ENCODE results near the gene PDE11A. TPM values are rescaled to one million over a fixed set of nuclear protein-coding genes. Genes with fewer than 3 reads are reported as not detected.

PDE11A gene
- total and polyA plus RNA-seq, 2 of the 13 experiments (the other 11 are each of a cell fraction or from before 2014, with no cell fraction given) = 1.2 to 1.7 TPM

DNA sequence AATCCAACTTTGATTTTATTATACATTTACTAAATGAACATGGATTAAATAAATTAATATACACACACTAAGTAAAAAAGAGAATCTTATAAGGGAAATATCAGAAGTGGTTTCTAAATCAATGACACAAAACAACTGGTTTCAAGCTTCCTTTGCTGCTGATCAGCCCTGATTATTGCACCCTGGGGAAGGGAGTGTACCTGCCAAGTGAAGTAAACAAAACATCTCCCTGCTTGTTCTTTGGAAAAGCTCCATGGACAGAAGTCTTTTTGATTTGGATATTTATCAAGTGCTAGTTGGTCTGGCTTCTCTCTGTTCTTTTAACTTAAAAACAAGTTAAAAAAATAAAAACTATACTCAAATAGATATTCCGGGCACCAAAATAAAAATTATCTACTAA lies 190.1 kb downstream of the PDE11A start:
- 90% methylated on average over 1 of the region's 1 CpG for WGBS (ENCODE audit: low lambda C conversion rate)
- Histone ChIP-seq H3K9ac (ENCODE audit: insufficient read depth, low read depth, low read length) (no peak overlapping the region), H3K27me3 (ENCODE audit: control insufficient read depth in 1 of 2, insufficient read depth in 2 of 2, low read length in 2 of 2) (no peaks in the 10 kb centered on the region), H3K79me2 (ENCODE audit: insufficient read depth, low read length) (no peaks in the 10 kb centered on the region), H3K27ac (ENCODE audit: extremely low read length, insufficient read depth, low read length) (no peak overlapping the region), H3K36me3 (replicated peaks in 1 of 2; ENCODE audit: control insufficient read depth in 1 of 2, insufficient read depth in 2 of 2, low read length in 2 of 2) (no peaks in the 10 kb centered on the region), H2AFZ (ENCODE audit: low read length) (no peak overlapping the region), H3K4me1 (ENCODE audit: insufficient read depth, low read length) (peaks cover 13% of the 10 kb centered on the region; the same call in 1 of the 2 replicates), H3K9me3 (ENCODE audit: low read length) (no peaks in the 10 kb centered on the region), H3K4me3 (replicated peaks in 1 of 3; ENCODE audit: insufficient read depth in 1 of 3, low read depth in 2 of 3, low read length in 3 of 3) (no peak overlapping the region), H4K20me1 (ENCODE audit: insufficient read depth, low read length) (no peaks in the 10 kb centered on the region), H3K4me2 (ENCODE audit: low read depth, low read length) (no peak overlapping the region)
- ChIA-PET POLR2A (no interaction called here), CTCF (ENCODE audit: low intra/inter-chr PET ratio, low total read pairs) (no interaction called here)
- DNase-seq (ENCODE audit: low spot score) (no peak), FAIRE-seq (no peak), ATAC-seq (no peak)
- TF ChIP-seq U2AF1 (optimal IDR thresholded peaks at IDR 0.05; ENCODE audit: low read depth, low read length) = no peak
- TF ChIP-seq ZNF773 (CRISPR knock-in tag; IDR thresholded peaks at IDR 0.05; ENCODE audit: borderline replicate concordance) = no peak
- TF ChIP-seq, protein P1, sequence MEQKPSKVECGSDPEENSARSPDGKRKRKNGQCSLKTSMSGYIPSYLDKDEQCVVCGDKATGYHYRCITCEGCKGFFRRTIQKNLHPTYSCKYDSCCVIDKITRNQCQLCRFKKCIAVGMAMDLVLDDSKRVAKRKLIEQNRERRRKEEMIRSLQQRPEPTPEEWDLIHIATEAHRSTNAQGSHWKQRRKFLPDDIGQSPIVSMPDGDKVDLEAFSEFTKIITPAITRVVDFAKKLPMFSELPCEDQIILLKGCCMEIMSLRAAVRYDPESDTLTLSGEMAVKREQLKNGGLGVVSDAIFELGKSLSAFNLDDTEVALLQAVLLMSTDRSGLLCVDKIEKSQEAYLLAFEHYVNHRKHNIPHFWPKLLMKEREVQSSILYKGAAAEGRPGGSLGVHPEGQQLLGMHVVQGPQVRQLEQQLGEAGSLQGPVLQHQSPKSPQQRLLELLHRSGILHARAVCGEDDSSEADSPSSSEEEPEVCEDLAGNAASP (CRISPR knock-in tag; IDR thresholded peaks at IDR 0.05; ENCODE audit: borderline replicate concordance) = no peak
- no peak for TF ChIP-seq ZNF253 (CRISPR knock-in tag; IDR thresholded peaks at IDR 0.05; ENCODE audit: borderline replicate concordance)
- TF ChIP-seq ZNF101 (CRISPR knock-in tag; IDR thresholded peaks at IDR 0.05; ENCODE audit: borderline replicate concordance, low read depth) = no peak
- no peak for TF ChIP-seq RCOR2 (CRISPR knock-in tag; IDR thresholded peaks at IDR 0.05)
- TF ChIP-seq KLF16 (CRISPR knock-in tag; IDR thresholded peaks at IDR 0.05) = no peak
- TF ChIP-seq ZZZ3 (CRISPR knock-in tag; IDR thresholded peaks at IDR 0.05; ENCODE audit: borderline replicate concordance) = no peak
- TF ChIP-seq, protein P2, sequence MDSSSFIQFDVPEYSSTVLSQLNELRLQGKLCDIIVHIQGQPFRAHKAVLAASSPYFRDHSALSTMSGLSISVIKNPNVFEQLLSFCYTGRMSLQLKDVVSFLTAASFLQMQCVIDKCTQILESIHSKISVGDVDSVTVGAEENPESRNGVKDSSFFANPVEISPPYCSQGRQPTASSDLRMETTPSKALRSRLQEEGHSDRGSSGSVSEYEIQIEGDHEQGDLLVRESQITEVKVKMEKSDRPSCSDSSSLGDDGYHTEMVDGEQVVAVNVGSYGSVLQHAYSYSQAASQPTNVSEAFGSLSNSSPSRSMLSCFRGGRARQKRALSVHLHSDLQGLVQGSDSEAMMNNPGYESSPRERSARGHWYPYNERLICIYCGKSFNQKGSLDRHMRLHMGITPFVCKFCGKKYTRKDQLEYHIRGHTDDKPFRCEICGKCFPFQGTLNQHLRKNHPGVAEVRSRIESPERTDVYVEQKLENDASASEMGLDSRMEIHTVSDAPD (CRISPR knock-in tag; IDR thresholded peaks at IDR 0.05) = no peak
- TF ChIP-seq, protein P3, sequence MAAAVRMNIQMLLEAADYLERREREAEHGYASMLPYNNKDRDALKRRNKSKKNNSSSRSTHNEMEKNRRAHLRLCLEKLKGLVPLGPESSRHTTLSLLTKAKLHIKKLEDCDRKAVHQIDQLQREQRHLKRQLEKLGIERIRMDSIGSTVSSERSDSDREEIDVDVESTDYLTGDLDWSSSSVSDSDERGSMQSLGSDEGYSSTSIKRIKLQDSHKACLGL (CRISPR knock-in tag; IDR thresholded peaks at IDR 0.05) = no peak
- in situ Hi-C loops (cut with HindIII; ENCODE audit: extremely low pct_ligation_motif_present, low pct_unique_long_range_greater_than_20kb) = no loop called here
- no TSS peak for BruUV-seq (replicated peaks)
- intact Hi-C loops (cut with micrococcal nuclease; ENCODE audit: unreplicated experiment) = no loop called here
